Hepatocyte (in vitro differentiated cells): Measurements from ENCODE around the gene AKAP13.

Experiments
- CTCF ChIP-seq: fragments of 200-600 bp; sonication (generic); IDR thresholded peaks from 2 replicates; pipeline ENCODE4 v1.5.1; 2016; ENCODE audit warnings: antibody characterized with exemption, mild to moderate bottlenecking; ENCODE audit not compliant: poor library complexity
- EZH2 ChIP-seq: fragments of 200-600 bp; sonication (generic); IDR thresholded peaks from 2 replicates; pipeline ENCODE4 v1.6.1; 2016; ENCODE audit warnings: antibody characterized with exemption, mild to moderate bottlenecking, borderline replicate concordance
- EZH2phosphoT487 ChIP-seq: fragments of 200-600 bp; sonication (generic); IDR thresholded peaks from one replicate; pipeline ENCODE4 v1.6.1; 2018; ENCODE audit warnings: antibody characterized with exemption, mild to moderate bottlenecking, low read depth, moderate library complexity; ENCODE audit not compliant: unreplicated experiment, severe bottlenecking

- TF ChIP-seq CTCF (no peak), EZH2 (no peak), EZH2phosphoT487 (no peak)
Observed at GRCh38 chr15:85763673-85764633, 383.6 kb downstream of the AKAP13 start.
